HG02938 (cell line): Measurements from ENCODE around the gene AKAP1.

ENCODE experiments used
- ATAC-seq: cut with Tn5 transposase; IDR thresholded peaks from one replicate; pipeline ENCODE4 v1.9.1; 2021; ENCODE audit warnings: mild to moderate bottlenecking, moderate library complexity; ENCODE audit not compliant: unreplicated experiment

The AKAP1 gene

DNA sequence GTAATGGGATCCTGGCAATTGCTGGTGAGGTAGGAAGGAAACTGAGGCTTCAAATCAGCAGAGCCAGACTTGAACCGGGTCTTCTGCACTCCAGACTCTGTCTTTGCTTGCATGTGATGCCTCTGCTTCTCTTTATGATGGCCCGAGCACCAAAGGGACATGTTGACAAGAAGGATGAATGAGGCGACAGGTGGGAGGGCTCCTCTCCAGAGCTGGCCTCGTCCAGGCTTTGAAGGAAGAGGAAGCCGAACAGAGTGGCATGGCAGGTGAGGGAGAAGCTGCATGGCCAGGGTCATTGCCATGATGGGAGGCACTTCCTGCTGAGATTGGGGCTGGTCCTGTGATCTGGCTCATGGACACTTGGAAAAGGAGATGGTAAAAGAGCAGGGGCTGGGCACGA, 40.8 kb downstream of the AKAP1 start:
- no peak for ATAC-seq

DNA sequence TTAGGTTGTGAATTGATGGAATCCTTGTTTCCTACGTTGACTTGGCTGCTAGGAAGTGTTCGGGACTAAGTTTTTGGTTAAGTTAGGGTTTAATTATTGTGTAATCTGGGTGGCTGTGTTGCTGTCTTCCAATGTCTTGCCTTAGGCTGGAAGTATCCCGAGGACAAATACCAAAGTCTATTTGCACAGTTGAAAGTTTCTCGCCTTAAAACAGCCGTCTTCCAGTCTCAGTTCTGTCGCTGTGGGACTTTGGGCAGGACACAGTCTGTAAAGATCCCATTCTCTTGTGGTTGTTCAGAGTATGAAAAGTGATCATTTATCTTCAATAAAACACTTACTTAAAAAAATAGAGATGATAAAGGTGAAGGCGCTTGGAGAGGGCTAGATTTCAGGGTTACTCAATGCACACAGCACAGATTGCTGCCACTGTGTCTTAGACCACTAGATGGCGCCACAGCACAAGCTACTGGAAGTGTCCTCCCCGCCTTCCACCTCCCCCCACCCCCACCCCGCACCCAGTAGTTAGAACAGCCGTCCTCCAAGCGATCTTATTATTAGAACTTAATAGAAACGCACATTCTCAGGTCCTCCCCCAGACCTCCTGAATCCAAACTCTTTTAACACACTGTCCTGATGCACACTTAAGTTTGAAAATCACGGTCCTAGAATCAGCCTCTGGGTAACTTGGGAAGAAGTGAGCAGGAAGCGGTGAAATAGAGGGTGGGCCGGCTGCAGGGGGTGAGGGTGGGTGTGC, 45.8 kb downstream of the AKAP1 start:
- no peak for ATAC-seq

DNA sequence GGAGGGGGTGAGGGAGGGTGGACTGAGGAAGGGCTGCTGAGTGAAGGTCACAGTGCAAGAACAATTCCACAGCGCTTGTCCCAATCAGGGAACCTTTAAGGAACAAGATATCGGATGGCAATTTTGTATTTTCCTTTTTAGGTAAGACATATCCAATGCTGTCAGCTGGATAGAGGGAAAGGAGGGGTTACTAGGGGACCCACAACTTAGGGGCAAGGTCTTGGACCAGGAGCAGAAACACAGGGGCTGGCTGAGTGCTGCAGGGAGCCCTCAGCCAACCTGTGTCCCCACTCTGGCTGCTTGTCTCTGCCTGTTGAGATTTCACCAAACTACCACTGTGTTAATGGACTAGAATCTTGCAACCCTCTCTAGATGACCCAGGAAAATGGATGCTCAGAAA, 47.6 kb downstream of the AKAP1 start:
- ATAC-seq, result no peak

DNA sequence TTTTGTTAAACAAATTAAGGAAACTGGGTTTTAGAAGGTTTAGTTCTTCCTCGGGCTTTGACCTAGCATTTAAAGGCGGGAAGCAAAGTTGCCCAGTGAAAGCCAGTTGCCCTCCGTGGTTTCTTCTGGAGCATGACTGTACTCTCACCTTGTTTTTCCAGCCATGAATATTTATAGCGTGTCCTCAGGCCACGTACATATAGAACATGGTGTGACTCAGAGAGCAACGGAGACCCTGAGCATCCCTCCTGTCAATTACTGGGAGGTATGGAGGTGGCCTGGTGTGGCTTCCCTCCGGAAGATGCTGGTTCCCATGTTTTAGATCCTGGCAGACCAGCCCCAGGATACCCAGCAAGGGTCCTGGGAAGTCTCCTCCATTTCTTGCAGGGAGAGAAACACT, 48.4 kb downstream of the AKAP1 start:
- no peak for ATAC-seq

DNA sequence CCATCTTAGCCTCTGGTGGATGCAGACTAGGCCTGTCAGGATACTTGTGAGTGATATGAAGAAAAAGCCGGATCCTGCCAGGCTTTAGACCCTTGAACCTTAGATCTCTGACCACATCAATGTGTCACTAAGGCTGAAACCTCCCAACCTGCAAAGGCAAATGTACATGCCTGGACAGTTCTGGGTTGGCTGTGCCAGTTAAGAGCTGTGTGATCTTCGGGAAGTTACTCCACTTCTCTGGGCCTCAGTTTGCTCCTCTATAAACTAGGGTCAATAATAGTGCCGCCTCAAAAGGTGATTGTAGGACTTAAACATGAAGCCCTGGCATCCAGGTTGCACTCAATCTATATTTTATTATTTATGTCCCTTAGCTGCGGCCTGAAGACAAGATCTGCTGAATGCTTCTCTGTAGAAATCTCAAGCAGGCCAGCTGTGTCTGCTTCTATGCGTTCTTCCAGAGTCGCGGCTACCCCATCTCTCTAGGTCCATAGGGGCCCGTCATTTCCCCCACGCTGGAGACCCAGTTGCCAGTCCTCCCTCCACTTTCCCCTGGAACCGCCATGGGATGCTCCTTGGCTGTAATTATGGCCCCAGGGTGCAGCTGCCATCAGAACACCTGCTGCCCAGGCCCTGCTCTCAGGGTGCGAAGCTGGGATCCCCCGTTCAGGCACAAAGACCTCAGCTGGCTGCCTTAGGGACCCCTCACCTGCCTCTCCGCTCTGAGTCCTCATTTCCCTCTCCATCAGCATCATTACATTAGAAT, 50.2 kb downstream of the AKAP1 start:
- no peak for ATAC-seq

DNA sequence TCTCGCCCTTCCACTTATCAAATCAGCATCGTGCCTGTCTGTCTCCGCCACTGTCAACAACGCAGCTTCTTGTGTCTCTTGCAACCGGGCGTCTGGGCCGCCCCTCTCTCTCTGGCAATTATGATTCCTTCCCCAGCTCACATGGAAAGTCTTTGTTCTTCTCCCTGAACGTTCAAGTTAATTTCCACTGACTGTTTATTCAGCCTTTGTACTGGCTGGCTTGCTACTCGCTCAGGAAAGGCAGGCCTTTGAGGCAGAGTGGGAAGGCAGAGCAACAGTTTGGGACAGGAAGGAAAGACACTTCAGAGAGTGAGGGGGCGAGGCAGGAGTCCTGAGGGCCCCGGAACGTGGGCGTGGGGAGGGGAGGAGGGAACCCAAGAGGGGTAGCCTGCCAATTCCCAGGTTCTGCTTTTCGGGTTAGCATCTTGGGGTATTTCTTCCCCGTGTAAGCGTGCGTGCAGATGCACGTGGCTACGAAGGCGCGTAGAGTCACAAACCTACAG, 50.8 kb downstream of the AKAP1 start:
- ATAC-seq, result no peak

DNA sequence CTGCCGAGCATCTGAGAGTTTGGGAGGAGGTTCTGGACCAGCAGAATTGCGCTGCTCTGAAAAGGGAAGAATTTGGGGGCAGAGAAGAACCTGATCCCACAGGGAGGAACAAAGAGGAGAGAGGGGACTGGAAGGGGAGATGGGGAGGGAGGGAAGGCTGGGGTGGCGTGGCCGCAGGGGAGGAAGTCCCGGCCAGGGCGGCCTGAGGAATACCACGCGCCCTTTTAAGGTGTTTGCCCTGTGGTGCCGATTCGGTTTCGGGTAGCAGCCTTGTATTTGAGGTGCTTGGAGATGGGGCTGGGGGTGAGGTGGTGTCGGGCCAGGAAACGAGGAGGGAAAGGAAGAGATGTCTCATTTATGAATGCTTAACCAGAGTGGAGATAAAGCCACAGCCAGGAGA, 51.3 kb downstream of the AKAP1 start:
- ATAC-seq, result no peak

DNA sequence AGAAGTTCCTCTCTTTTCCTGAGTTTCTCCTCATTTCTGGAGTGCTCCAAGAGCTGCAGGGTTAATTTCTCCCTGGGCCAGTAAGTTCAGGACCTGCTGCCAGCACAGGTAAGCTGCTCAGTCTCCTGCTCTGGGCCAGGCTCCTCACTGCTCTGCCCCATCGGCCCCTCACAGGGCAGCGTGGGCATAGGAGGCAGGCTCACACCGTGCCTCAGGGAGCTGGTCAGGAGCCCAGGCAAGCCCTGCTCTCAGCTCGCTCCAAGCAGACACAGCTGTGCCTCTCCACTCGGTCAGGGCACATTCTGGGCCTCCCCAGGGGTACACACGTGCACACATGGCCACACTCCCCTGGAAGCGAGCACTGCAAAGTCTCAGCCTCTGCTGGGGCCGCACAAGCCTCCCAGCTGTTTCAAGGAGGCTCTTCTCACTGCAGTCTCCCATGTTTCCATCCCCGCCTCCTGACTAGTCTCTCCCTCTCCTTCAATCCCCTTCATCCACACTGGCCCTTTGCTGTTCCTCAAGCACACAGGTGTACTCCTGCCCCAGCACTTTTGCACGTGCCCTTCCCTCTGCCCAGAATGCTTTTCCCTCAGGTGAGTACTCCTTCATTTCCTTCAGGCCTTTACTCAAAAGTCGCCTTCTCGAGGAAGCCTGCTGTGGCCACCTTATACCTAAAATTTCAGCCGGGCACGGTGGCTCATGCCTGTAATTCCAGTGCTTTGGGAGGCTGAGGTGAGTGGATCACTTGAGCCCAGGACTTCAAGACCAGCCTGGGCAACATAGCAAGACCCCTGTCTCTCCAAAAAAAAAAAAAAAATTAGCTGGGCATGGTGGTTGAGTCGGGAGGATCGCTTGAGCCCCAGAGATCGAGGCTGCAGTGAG, 53.2 kb downstream of the AKAP1 start:
- no peak for ATAC-seq

DNA sequence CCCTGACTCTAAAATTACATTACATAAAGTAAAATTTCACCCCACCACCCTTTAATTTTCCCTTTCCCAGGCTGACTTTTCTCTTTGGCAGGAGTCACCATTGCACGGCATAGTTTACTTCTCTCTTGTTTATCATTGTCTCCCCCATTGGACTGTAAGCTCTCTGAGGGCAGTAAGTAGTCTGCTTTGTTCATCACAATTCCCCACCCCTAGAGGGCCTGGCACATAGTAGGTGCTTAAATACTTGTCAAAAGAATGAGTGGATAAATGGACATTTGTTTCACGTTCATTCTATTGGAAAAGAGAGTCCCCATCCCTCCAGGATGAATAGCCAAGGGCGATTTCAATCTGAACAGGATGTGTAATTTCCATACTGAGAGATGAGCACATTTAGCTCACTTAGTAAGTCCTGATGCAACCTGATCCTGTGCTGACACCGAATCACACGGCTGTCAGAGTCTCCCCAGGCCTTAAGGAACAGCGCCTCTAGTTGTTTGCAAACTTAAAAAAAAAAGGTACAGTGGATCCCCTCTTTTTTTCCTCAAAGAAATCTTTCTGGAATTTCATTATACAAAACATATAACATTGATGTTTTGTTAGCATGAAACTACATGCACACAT, 54.0 kb downstream of the AKAP1 start:
- ATAC-seq, result no peak

DNA sequence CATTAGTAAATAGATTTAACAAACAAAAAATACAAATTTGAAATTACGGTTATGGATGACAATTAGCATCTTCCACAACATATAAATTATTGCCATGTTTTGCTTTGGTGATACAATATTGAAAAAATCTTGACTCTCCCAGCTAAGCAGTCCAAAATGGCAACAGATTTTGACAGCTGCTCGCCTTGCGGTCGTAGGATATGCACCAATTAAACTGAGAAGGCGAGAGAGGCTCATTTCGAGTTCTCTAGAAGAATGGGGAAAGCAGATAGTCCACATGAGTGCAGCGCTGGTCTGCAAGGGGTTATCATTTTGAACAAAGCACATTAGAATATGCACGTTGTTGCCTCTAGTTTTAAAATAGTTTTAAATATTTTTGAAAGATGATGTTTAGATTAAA, 55.3 kb downstream of the AKAP1 start:
- ATAC-seq, result no peak

DNA sequence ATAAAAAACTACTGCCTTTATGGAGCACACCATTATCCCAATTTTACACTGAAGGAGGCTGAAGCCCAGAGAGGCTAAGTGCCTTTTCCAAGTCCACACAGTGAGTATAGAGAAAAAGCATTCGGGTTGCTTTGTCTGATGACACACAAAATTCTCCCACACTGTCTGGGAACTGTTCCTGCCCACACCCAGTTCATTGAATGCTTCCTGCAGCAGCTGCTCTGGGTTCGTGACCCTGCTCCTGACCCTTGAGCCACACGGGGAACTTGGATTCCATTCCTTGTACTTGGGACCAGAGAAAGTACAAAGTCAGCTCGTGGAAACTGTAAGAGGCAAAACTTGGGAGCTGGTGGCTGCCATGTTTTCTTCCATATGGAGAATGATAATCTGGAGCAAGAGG, 57.9 kb downstream of the AKAP1 start:
- ATAC-seq, result no peak

DNA sequence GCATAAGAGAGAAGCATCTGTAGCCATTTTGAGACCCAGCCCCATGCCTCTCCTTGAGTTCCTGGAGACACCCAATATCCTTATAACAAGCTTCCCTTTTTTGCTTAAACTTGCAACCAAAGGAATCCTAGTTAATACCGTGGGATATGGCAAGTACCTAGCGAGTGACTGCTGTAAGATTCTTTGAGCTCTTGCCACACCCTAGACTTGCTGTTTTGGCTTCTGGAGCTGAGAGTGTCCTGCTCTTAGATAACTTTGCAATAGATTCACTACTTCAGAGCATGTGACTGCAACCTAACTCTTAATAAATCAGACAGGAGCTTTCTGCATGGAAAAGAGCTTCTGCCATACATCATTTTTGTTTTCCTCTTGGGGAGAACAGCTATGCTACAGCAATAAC, 58.3 kb downstream of the AKAP1 start:
- ATAC-seq, result no peak

DNA sequence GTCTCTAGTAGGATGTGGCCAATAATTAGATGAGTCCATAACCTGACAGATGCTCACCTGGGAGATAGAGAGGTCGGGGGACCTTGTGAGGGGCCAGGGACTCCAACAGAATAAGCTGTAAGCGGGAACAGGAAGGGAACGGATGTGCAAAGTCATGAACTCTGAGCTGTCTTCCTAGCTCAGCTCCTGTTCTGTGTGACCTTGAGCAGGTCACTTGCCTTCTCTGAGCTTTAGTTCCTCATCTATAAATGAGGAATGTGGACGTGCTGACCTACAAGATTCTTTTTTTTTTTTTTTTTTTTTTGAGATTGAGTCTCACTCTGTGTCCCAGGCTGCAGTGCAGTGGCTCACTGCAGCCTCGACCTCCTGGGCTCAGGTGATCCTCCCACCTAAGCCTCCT, 58.9 kb downstream of the AKAP1 start:
- no peak for ATAC-seq

DNA sequence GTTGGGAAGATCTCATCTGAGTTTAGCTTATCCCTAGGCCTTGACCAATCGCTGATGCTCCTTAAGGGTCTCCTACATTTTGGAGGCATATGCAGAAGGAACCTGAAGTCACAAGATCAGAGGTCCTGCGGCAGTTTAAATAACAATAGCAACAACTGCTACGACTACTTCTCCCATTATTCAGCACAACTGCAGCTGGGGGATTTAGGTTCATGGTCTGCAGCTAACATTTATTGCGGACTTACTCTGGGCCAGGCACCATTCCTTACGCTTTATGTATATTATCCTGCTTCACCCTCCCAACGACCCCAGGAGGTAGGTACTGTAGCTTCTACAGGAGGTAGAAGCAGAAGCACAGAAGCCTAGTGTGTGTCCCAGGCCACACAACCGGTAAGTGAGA, 59.5 kb downstream of the AKAP1 start:
- ATAC-seq, result no peak

DNA sequence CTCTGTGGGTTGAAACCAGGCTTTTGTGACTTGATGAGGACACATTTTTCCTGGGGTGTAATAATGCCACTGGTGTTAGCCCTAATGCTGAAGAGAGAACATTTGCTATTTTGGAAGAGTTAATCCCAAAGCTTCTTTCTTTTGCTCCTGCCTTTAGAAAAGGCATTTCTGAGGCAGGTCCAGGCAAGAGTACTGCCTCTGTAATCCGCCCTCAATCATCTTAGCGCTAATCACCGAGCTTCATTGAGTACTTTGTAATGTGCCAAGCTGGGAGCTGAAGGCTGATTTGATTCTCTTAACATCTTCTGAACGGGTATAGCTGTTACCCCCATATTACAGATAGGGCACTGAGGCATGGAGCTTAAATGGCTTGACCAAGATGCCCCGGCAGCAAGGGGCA, 60.3 kb downstream of the AKAP1 start:
- ATAC-seq, result no peak

DNA sequence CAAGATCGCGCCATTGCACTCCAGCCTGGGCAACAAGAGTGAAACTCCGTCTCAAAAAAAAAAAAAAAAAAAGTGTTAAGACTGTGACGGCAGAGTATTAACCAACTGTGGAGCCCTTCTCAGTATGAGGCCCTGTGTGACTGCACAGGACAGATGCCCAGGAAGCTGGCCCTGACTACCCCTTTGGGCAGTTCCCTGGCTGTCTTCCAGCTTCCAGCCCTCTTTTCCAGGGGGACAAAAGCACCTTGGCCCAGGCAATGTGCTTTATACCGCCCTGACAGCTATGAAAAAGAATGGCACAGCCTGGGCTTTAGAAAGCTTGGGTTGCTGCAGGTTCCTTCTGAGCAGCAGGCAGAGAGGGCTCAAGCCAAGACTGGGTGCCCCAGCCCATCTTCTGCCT, 61.2 kb downstream of the AKAP1 start:
- ATAC-seq, result no peak

DNA sequence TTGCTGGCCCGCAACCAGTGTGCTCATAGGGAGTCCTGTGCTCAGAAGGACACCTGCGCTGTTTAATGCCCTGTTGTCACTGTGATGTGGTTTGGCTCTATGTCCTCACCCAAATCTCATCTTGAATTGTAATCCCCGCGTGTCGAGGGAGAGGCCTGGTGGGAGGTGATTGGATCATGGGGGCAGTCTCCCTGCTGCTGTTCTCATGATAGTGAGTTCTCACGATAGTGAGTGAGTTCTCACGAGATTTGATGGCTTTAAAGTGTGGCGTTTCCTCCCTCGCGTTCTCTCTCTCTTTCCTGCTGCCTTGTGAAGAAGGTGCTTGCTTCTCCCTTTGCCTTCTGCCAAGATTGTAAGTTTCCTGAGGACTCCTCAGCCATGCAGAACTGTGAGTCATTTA, 66.8 kb downstream of the AKAP1 start:
- ATAC-seq, result no peak

DNA sequence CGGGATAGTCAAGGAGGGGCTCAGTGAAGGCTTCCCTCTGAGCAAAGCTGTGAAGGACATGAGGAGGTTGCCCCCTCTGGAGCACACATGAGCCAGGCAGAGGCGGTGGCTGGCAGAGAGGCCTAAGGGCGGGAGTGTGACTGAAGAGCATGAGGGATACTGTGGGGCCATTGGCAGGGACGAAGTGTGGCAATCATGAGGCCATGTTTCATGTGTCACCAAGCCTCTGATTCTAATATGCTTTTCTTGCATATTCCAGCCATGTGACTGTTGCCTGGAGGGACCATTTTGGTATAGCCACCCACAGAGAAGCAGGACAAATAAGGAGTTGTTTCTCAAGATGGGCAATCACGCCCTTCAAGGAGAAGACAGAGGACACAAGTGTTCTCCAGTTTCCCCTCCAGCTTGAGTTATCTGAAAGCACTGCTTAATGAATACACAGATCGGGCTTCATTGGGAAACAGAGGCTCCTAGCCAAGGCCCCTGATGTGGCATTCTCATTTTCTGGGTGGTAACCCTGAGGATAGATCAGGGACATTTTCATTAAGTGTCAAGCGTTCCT, 68.0 kb downstream of the AKAP1 start:
- ATAC-seq, result no peak

DNA sequence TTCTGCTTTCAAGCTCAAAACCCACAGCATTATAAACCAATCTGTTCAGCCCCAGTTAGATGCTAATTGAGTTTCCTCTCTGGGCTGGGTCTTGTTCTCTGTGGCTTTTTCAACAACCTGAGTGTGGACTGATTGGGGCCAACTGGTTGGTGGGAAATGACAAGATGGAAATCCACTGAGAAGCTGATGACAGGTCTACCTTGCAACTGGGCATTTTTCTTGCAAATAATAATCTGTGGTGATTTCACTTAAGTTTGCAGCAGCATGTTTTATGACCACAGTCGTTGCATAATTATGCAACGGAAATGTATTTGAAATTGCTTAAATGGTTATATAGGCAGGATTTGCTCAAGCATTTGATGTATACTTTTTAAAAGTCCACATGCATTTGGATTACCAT, 69.9 kb downstream of the AKAP1 start:
- no peak for ATAC-seq

DNA sequence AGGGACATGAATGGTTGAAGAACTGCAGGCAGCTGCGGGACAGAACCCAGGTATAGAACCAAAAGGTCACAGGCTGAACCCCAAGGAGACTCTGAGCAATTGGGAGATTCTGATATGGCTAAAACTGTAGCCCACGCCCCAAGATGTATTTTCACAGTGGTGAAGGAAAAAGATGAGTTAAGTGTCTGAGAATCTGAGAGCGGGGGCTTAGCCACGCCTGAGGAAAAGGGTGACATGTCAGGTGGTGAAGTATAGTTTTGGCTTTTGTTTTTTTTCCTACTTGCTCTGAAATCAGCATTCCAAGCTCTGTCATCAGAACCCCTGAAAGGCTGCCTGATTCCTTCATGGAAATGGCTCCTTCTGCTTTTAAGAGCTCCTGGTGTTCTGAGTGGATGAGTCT, 73.3 kb downstream of the AKAP1 start:
- ATAC-seq, result no peak

DNA sequence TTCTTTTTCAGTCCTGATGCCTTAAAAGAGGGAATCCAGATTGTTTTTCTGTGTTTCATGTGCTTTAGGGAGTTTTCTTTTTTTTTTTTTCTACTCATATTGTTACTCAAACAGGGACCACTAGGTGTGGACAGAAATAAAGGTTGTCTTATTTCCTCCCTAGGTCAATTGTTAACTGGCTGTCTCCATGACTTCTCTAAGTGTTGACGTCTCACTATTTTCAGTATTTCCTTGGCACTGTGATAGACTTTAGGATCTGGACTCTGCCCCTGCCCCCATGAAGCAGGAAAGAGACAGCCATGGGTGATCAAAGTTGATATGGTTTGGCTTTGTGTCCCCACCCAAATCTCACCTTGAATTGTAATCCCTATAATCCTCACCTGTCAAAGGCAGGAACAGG, 73.7 kb downstream of the AKAP1 start:
- no peak for ATAC-seq
